NCI-H1105 treated with DMSO at 0.1 percent for 48 hours (cell line): ENCODE results near the gene PTPRJ.
"Not testable (repeated sequence)": the region's sequence is repeated elsewhere in the genome, so short reads cannot be mapped to it uniquely, and the experiment has no call there.

ENCODE experiments used
- DNase-seq: peaks from one replicate; lab custom pipeline; 2025; lab: John Stamatoyannopoulos, UW

Gene PTPRJ

DNA sequence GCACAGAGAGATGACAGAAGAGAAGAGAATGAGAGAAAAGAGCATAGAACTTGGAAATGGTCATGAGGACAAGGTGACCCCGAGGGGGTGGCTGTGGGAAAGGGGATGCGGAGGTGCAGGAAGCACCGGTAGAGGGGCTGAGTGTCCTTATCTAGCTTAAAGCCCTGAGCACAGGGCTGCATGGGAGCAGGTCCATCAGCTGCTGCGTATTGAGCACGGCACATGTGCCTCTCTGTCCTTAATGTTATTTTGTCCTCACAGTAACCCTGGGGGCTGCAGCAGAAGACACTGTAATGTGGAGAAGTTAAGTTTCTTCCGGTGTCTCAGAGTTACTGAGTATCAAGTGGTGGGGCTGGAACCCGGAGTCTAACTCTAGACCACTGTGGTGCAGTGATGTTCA is 141.9 kb downstream of the PTPRJ start:
- no peak for DNase-seq

DNA sequence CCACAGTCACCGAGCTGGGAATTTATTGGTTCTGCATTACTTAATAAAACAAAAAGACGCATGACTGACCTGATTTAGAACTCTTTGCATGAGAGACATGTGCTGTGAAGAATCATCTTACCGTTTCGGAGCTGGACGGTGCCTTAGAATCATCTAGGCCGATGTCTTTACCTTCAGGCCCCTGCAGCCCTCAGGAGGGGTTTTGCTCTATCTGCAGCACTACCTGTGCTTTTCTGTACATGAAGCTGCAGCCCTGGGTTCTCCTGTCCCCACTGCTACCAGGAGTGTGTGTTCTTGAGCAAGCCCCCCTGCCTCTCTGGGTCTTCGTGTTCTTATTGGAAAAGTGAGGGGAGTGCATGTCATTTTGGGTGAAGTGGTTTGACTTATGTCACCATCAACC is 142.3 kb downstream of the PTPRJ start:
- no peak for DNase-seq

DNA sequence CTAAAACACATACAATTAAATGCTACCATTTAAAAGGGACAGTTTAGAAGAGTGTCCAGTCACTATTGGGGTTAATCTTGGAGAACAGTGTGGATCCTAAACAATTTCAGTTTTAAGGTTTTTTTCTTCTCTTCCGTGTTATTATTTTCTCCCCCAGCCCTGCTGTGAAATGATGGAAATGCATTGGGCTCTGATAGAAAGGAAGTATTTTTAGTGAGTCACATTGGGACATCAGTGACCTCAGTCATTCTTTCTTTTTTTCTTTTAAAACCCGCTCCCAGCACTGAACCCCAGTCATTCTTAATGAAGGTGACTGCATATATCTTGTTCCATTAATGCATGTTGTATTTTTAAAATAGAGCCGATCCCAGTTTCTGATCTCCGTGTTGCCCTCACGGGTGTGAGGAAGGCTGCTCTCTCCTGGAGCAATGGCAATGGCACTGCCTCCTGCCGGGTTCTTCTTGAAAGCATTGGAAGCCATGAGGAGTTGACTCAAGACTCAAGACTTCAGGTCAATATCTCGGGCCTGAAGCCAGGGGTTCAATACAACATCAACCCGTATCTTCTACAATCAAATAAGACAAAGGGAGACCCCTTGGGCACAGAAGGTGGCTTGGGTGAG is 143.0 kb downstream of the PTPRJ start:
- DNase-seq, result no peak

DNA sequence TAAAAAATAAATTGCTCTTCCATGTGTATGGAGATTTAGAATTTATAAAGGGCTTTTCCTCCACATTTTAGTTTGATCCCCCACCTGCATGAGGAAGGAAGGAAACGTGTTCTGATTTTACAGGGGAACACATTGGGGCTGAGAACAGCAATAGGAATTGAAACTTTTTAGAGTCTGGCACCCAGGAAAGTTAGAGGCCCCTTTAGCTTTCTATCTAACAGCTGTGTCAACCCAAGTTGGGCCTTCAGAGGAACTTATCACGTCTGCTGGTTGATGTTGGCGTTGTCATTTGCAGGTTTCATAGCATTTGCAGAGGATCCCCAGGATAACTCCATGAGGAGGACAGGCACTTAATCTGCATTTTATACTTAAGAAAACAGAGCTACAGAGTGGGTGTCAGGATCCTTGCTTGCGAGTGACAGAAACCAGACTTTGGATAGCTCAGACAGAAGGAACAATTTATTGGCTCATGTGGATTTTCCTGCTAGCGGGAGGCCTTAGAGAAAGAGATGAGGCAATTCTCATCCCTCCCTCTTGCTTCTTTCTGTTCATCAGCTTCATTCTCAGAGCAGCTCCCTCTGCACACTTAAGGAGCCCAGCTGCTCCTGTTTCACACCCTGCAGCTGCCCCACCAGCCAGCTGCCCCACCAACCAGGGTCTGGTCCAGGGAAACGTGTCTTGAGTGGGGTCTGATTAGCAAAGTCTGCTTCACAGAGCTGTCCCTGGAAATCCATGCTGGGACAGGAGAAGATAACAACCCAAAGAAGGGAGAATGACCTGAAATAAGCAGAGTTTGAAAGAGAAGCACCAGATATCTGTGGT is 143.8 kb downstream of the PTPRJ start:
- DNase-seq, result no peak

DNA sequence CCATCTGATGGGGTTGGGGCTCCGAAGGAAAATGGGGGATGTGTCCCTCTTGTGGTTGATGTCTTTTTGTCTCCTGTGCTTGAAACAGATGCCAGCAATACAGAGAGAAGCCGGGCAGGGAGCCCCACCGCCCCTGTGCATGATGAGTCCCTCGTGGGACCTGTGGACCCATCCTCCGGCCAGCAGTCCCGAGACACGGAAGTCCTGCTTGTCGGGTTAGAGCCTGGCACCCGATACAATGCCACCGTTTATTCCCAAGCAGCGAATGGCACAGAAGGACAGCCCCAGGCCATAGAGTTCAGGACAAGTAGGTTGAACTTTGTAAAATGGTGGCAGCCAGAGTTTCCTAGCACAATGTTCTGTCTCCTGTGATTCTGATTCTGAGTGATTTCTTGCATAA is 144.5 kb downstream of the PTPRJ start:
- DNase-seq, result no peak

DNA sequence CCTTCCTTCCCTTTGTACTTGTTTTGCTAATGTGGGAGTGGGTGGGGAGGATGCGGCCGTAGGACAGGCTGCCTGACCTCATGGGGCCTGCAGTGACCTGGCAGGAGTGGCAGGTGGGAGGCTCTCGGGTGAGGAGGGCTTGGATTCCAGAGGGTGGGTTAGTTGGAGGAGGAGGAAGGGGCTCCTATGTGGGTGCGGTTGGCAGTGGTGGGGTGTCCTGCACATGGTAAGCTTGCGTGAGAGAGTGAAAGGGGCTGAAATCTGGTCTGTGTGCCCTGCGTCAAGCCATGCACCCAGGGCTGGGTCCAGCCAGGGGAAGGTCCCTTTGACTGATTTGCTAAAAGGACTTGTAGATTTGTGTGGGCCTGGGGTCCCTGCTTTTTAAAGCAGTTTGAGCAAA is 145.5 kb downstream of the PTPRJ start:
- no peak for DNase-seq

DNA sequence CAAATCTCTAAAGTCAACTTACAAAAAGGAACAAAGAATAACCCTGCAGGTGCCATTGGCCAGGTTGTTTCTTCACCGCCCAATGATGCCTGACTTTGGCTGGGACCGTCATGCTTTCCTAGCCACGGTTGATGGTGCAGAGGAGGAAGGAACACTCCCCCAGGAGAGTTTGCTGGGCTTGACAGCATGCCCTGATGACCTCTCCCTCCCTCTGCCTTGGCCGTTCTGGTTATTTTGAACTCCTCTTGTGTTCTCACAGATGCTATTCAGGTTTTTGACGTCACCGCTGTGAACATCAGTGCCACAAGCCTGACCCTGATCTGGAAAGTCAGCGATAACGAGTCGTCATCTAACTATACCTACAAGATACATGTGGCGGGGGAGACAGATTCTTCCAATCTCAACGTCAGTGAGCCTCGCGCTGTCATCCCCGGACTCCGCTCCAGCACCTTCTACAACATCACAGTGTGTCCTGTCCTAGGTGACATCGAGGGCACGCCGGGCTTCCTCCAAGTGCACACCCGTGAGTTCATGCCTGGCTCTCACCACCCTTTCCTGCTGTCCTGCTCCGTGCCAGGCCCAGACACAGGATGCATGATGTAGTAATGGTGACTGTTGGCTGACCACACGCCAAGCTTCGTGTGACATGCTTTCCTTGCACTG is 147.3 kb downstream of the PTPRJ start:
- DNase-seq, result no peak

DNA sequence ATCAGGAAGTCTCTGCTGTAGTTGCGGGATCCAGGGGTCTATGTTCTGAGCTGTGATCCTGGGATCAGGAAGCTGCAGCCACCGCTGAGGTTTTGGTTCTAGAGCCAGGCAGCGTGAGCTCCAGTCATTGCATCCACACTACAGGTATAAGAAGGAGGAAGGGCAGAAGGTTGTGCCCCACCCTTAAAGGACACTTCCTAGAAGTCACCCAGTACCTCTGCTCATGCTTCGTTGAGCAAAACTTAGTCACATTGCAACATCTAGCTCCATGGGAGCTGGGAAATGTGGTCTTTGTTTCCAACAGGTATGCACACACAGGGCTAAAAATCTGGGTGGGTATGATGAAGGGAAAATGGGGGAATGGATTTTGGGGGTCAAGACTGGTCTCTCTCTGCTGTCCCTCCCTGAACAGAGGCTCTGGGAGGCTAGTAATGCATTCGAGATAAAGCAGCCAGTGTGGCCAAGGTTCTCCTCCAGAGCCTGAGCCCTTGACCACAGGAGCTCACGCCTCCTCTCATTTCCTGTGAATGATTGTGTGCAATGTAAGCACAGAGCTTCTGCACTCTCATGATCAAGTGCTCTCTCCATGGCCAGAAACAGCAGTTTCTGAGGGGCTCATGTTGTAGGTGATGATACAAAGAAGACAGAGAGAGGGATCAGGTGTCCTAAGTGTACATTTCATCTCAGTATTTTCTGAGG is 149.5 kb downstream of the PTPRJ start:
- no peak for DNase-seq

DNA sequence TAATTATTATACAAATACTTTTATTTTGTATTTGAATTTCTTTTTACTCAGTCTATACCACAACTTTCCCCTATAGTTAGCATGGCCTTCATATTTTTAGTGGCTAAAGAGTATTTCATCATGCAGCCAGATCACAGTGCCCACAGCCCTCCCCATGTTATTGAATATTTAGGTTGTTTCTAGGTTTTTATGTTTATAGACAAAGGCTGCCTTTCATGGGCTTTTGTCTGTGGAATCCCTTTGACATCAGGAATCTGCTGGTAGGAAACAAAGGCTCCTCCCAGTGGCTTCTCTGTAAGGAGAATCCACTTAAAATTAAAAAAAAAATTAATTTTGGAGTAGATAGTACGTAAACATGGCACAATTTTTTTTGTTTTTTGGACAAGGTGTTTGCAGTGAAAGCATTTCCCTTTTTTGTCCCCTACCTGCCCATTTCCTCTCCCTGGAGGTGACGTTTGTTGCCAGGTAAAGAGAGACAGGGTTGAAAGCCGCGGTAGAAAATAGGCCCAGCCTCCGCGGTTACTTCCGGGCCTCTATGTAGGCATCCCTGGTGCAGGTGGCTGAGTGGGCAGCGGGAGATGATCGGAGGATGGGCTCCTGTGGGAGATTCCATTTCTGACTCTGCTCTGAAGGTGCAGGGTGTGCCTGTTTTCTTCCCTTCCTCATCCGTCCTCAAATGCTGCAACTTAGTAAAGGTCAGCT is 154.0 kb downstream of the PTPRJ start:
- DNase-seq, result no peak

DNA sequence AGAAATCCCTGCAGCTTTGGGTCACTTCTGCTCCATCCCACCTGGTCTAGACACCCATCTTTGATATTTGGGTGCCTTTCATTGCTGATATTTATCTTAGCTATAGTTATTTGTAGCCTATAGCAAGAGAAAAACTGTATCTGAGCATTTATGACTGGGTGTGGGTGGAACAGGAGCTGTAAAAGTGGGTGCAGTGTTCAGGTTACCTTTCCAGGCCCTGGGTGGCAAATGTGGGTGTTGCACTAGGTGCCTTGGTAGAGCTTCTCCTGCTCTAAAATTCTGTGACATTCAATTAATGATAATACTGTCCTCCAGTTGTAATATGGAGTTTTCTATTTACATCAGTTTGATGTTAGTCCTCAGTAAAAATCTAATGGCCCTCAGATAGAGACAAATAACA is 157.9 kb downstream of the PTPRJ start:
- DNase-seq, result no peak

DNA sequence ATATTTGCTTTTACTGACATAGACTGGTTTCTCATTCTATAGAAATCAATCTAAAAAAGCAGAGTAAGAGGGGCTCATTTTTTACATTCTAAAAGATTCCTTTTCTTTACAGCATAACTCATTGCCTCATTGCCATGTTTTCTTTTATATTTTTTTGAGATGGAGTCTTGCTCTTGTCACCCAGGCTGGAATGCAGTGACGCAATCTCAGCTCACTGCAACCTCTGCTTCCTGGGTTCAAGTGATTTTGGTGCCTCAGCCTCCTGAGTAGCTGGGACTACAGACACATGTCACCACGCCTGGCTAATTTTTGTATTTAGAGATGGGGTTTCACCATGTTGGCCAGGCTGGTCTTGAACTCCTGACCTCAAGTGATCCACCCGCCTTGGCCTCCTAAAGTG is 159.5 kb downstream of the PTPRJ start:
- not testable (repeated sequence) for DNase-seq

DNA sequence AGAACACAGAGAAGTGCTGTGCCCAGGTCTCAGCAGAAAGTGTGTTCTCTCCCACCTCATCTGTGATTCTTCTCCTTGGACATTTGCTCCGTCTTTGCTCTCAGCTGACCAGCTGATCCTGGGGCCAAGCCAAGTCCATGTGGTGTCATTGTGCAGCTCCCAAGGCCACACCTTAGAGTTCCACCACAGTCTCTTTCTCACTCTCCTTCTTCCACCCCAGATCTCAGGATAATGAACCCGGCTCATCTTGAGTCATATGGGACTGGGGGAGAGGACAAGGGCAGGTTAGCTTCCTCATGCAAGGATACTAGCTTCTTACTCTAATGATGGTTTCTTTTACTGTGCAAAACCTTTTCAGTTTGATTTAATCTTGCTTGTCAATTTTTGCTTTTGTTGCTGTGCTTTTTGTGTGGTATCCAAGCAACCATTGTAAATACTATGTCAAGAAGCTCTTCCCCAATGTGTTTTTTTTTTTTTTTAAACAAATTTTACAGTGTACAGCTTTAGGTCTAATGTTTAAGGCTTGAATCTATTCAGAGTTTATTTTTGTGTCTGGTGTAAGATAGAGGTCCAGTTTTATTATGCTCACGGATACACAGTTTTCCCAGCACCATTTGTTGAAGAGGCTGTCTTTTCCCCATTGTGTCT is 161.2 kb downstream of the PTPRJ start:
- no peak for DNase-seq

DNA sequence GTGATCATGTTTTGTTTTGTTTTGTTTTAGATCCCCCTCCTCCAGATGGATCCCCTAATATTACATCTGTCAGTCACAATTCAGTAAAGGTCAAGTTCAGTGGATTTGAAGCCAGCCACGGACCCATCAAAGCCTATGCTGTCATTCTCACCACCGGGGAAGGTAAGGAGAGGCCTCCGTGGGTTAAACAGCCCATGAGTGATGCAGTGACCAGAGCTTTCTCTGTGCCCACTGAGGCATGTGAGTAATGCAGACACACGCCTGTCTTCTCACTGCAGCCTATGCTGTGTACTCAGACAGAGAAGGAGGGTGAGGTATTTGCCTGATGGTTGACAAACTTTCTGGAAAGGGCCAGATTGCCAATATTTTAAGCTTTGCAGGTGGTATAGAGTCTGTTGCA is 162.5 kb downstream of the PTPRJ start:
- DNase-seq, result no peak

DNA sequence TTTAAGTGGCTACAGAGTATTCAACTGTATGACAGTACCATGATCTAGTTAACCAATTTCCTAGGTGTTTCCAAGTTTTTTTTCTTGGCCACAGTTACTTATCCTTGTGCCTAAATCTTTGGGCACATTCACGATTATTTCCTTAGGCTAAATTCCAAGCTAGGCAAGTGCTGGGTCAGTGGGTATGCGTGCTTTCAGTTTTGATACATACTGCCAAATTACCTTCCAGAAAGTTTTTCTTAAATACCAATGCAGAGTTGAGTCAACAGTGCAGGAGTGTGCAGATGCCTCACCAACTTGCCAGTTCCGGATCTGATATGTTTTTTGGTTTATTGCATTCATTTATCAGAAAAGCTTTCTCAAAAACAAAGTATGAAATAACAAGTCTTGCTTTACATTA is 168.4 kb downstream of the PTPRJ start:
- no peak for DNase-seq

DNA sequence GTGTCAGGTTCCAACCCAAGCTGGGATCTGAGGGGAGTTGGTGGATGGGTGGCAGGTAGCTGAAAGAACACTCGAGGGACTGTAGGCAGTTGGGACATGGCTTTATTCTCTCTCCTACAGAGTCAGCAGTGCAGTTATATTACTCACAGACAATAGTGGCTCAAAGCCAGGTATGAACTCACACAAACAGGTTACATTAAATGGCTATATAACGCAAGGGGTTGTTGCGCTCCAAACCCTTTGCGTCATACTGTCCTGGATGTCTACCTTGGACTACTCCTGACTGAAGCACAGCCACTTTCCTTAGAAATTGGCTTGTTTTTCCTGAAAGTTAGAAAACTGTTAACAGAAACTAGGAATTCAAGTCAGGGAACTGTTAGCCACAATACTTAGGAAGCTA is 169.9 kb downstream of the PTPRJ start:
- DNase-seq, result no peak

DNA sequence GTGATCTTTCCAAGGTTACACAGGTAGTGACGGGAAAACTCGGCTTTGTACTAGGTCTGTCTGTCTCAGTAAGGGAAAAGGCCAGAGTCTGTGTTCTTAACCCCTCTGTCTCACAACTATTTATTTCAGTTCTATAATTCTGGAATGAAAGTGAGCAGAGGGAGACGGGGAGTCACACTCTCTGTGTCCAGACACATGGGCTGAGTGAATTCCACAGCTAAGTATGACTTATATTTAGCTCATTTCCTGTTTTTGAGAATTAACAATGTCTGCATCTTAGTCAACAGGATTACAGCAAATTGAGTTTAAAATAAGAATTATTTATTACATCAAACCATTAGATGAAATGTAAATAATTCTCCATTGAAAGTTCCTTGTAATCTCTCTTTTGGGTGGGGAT is 173.8 kb downstream of the PTPRJ start:
- DNase-seq, result no peak

DNA sequence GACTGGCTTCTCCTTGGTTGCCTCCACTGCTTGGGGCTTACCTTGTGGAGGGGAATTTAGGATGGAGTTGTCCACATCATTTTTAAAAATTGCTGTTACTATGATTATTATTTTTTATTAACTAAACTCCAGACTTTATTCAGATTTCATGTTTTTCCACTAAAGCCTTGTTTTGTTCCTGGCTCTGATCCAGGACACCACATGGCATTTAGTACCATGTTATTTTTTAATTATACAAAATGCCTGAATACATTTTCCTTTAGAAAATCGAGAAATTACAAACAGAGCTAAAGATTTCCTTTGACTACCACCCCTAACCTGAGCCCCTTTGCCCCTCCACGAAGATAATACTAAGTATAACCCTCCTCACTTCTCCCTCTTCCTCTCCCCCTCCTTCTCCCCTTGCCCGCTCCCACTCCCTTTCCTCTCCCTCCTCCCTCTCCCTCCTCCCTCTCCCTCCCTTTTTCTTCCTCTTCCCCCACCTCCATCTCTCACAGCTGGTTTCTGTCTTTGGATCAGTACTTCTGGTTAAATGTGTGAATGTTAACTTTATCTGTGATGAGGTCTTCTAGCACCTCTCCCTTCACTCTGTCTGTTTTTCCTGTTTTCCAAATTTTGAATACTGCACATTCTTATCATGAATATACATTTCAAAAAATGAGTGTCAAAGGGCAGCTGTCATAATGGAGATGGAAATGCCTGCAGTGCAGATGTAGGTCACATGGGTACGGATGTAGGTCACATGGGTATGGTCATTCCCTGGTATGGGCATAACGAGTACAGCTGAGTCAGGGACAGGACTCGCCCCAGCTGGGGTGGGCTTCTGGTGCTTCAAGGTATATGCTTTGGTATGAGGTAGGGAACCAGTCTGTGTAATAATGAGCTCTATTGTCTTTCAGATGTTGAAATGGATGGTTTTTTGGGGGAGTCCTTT is 181.9 kb downstream of the PTPRJ start:
- no peak for DNase-seq

DNA sequence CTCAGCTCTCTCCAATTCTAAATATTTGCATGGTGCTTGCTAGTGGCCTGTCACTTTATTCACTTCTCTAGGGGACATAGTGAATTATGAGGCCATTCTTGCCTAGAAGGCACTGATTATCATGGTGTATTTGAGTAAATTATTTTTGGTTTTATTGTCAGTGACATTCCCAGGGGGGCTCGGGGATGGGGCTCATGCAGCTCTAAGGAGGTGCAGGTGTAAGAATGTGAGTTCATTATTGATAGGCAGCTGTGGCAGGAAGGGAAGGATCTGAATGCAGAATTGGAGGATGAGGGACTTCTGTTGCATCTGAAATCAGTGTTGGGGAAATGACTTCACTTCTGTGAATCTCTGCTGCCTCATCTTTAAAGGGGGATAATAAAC is 182.5 kb downstream of the PTPRJ start:
- no peak for DNase-seq

DNA sequence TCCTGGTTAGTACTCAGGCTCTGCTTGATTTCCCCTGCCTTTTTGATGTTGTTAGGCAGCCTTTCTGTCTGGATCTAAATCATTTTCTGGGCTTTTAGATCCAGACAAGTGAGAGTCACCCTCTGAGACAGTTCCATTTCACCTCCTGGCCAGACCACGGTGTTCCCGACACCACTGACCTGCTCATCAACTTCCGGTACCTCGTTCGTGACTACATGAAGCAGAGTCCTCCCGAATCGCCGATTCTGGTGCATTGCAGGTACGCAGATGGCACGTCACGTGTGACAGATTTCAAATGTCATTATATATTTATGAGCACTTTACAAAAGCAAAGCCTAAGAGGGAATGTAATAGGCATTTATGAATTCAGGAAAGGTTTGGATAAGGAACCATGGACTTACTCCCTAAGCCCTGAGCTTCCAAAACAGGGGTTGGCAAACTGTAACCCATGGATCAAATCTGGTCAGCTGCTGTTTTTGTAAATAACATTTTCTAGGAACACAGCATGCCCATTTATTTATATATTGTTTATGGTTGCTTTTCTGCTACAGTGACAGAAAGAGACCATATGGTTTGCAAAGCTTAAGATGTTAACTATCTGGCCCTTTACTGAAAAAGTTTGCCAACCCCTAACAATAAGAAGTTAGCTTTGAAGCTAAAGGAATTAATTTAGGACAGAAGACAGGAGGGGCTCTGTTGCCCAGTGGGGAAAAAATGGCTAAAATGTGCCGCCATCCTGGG is 183.2 kb downstream of the PTPRJ start:
- no peak for DNase-seq

DNA sequence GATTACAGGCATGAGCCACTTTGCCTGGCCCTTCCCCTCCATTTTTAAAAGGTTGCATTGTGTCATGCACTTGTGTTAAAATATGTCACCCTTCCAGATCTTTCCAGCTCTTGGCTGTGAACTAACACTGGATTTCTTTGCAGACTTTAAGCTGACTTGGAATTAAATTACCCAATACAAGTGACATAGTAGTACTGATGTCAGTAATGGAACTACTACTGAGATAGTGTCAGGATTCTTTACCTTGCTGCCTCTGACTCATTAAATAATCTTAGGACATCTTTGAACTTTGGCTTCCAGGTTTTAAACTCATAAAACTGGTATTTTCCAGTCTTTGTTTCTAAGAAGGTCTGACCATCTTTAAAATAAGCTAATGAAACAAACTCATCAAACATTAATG is 184.5 kb downstream of the PTPRJ start:
- no peak for DNase-seq
